Measurements from ENCODE around the gene RPS26.
"Not testable (repeated sequence)": the region's sequence is repeated elsewhere in the genome, so short reads cannot be mapped to it uniquely, and the experiment has no call there.

Gene RPS26

GRCh38 chr12:56041552-56042429 is at the start of gene RPS26:
Gene RPS26, plus strand, starts transcription at chr12:56041918. Its CDS starts 249 bp downstream, at chr12:56042167.
- peak; percentile 63 for DNase-seq (ENCODE audit: low read depth)

- no peak for DNase-seq (ENCODE audit: low read depth)
Measured at GRCh38 chr12:55993230-55993853, 48.4 kb upstream of the RPS26 start.

- DNase-seq (ENCODE audit: low read depth) = no peak
Measured at GRCh38 chr12:55995366-55995765, 46.4 kb upstream of the RPS26 start.

GRCh38 chr12:55996201-55996714 is 45.5 kb upstream of the RPS26 start:
- no peak for DNase-seq (ENCODE audit: low read depth)

GRCh38 chr12:55996715-55997534 is 44.8 kb upstream of the RPS26 start, which contains the start of gene SUOX:
Gene SUOX, plus strand, starts transcription at chr12:55997276. Its CDS starts 4,946 bp downstream, at chr12:56002222.
- DNase-seq (ENCODE audit: low read depth) = no peak

- DNase-seq (ENCODE audit: low read depth) = no peak
Measured at GRCh38 chr12:55997535-55997859, 44.2 kb upstream of the RPS26 start.

GRCh38 chr12:55999522-55999921 is 42.2 kb upstream of the RPS26 start:
- not testable (repeated sequence) for DNase-seq (ENCODE audit: low read depth)

GRCh38 chr12:55999999-56000540 is 41.6 kb upstream of the RPS26 start:
- not testable (repeated sequence) for DNase-seq (ENCODE audit: low read depth)

GRCh38 chr12:56001487-56002100 is 40.1 kb upstream of the RPS26 start:
- DNase-seq (ENCODE audit: low read depth) = no peak

- DNase-seq (ENCODE audit: low read depth) = not testable (repeated sequence)
Measured at GRCh38 chr12:56003376-56003775, 38.3 kb upstream of the RPS26 start.

- no peak for DNase-seq (ENCODE audit: low read depth)
Measured at GRCh38 chr12:56004211-56004610, 37.5 kb upstream of the RPS26 start.

- DNase-seq (ENCODE audit: low read depth) = no peak
Measured at GRCh38 chr12:56007564-56008559, 33.9 kb upstream of the RPS26 start.

- no peak for DNase-seq (ENCODE audit: low read depth)
Measured at GRCh38 chr12:56010111-56010570, 31.6 kb upstream of the RPS26 start.

- no peak for DNase-seq (ENCODE audit: low read depth)
Measured at GRCh38 chr12:56011509-56012090, 30.1 kb upstream of the RPS26 start.

GRCh38 chr12:56013482-56013881 is 28.2 kb upstream of the RPS26 start:
- DNase-seq (ENCODE audit: low read depth) = no peak

- no peak for DNase-seq (ENCODE audit: low read depth)
Measured at GRCh38 chr12:56014205-56014604, 27.5 kb upstream of the RPS26 start.

- no peak for DNase-seq (ENCODE audit: low read depth)
Measured at GRCh38 chr12:56017181-56017580, 24.5 kb upstream of the RPS26 start.

- no peak for DNase-seq (ENCODE audit: low read depth)
Measured at GRCh38 chr12:56018356-56018755, 23.4 kb upstream of the RPS26 start.

- DNase-seq (ENCODE audit: low read depth) = no peak
Measured at GRCh38 chr12:56020423-56021184, 21.1 kb upstream of the RPS26 start, which contains the start of gene IKZF4. Gene IKZF4, plus strand, starts transcription at chr12:56021043. Its CDS starts 451 bp downstream, at chr12:56021494.

All from stimulated activated CD8-positive, alpha-beta memory T cell treated with anti-CD3 and anti-CD28 coated beads, Interleukin-15, amount 100 ng/mL, for 24 hours (primary cell).